Measurements from ENCODE around the gene ARL10.

The ARL10 gene

GRCh38 chr5:176365351-176366231, at the start of gene ARL10:
ARL10 (plus strand) TSS chr5:176365487; CDS start chr5:176365564, 77 bp downstream.
- DNase-seq (ENCODE audit: low read depth, low spot score): peak; percentile 82

- no peak for DNase-seq (ENCODE audit: low read depth, low spot score)
Measured at GRCh38 chr5:176317534-176318374, 47.5 kb upstream of the ARL10 start.

GRCh38 chr5:176319827-176320554, 45.3 kb upstream of the ARL10 start:
- DNase-seq (ENCODE audit: low read depth, low spot score): peak; percentile 6

- no peak for DNase-seq (ENCODE audit: low read depth, low spot score)
Measured at GRCh38 chr5:176320577-176320976, 44.7 kb upstream of the ARL10 start.

GRCh38 chr5:176334031-176334770, 31.1 kb upstream of the ARL10 start:
- no peak for DNase-seq (ENCODE audit: low read depth, low spot score)

- DNase-seq (ENCODE audit: low read depth, low spot score): no peak
Measured at GRCh38 chr5:176337913-176338312, 27.4 kb upstream of the ARL10 start.

- no peak for DNase-seq (ENCODE audit: low read depth, low spot score)
Measured at GRCh38 chr5:176339304-176339703, 26.0 kb upstream of the ARL10 start.

- no peak for DNase-seq (ENCODE audit: low read depth, low spot score)
Measured at GRCh38 chr5:176341325-176342157, 23.7 kb upstream of the ARL10 start.

- no peak for DNase-seq (ENCODE audit: low read depth, low spot score)
Measured at GRCh38 chr5:176342158-176342483, 23.2 kb upstream of the ARL10 start.

- DNase-seq (ENCODE audit: low read depth, low spot score): no peak
Measured at GRCh38 chr5:176342766-176343458, 22.4 kb upstream of the ARL10 start.

- peak; percentile 35 for DNase-seq (ENCODE audit: low read depth, low spot score)
Measured at GRCh38 chr5:176350416-176350815, 14.9 kb upstream of the ARL10 start.

- DNase-seq (ENCODE audit: low read depth, low spot score): no peak
Measured at GRCh38 chr5:176352116-176352878, 13.0 kb upstream of the ARL10 start.

GRCh38 chr5:176353533-176353932, 11.8 kb upstream of the ARL10 start:
- DNase-seq (ENCODE audit: low read depth, low spot score): no peak

- DNase-seq (ENCODE audit: low read depth, low spot score): no peak
Measured at GRCh38 chr5:176355400-176356178, 9.7 kb upstream of the ARL10 start.

GRCh38 chr5:176356179-176356566, 9.1 kb upstream of the ARL10 start:
- DNase-seq (ENCODE audit: low read depth, low spot score): no peak

- no peak for DNase-seq (ENCODE audit: low read depth, low spot score)
Measured at GRCh38 chr5:176359658-176360057, 5.6 kb upstream of the ARL10 start.

- peak; percentile 52 for DNase-seq (ENCODE audit: low read depth, low spot score)
Measured at GRCh38 chr5:176360894-176361436, 4.3 kb upstream of the ARL10 start.
